ENCODE results near the gene FAM110A.

The FAM110A gene

DNA sequence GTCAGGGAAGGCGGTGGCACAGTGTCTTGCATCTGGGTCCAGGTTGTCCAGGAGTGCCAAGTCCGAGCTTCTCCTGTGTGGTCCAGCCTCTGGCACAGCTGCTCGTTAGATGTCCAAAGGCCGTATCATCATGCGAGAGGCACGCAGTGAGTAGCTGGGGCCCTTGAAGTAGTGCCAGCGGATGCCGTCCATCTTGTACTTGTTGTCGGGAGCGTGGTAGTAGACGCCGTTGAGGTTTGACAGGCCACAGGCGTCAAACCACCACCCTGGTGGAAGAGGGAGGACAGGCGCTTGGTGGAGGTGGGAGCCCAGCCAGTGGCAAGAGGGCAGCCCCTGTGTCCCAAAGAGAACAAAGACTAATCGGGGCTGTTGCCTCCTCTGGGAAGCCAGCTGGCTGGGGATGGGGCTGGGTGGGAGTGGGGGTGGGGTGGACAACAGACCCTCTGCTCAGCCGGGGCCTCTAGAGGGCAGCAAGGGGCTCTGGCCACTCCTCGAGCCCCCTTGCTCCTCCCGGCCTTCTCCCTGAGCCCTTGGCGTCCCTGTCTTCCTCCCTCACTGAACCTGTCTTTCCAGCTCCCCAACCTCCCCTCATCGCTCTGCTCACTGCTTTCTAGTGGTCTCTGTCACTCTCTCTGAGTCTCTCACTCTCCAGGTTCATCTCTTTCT is 39.5 kb downstream of the FAM110A start:
- no peak for DNase-seq (ENCODE audit: extremely low read depth, low read depth)
- TF ChIP-seq, protein P1, sequence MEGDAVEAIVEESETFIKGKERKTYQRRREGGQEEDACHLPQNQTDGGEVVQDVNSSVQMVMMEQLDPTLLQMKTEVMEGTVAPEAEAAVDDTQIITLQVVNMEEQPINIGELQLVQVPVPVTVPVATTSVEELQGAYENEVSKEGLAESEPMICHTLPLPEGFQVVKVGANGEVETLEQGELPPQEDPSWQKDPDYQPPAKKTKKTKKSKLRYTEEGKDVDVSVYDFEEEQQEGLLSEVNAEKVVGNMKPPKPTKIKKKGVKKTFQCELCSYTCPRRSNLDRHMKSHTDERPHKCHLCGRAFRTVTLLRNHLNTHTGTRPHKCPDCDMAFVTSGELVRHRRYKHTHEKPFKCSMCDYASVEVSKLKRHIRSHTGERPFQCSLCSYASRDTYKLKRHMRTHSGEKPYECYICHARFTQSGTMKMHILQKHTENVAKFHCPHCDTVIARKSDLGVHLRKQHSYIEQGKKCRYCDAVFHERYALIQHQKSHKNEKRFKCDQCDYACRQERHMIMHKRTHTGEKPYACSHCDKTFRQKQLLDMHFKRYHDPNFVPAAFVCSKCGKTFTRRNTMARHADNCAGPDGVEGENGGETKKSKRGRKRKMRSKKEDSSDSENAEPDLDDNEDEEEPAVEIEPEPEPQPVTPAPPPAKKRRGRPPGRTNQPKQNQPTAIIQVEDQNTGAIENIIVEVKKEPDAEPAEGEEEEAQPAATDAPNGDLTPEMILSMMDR (IDR thresholded peaks at IDR 0.05; ENCODE audit: low read depth, low read length, missing control alignments), result no peak
- no peak overlapping the region for H3K4me3 ChIP-seq (replicated peaks; ENCODE audit: low read depth, low read length)

- no peak for DNase-seq (ENCODE audit: extremely low read depth, low read depth)
- TF ChIP-seq, protein P1 (IDR thresholded peaks at IDR 0.05; ENCODE audit: low read depth, low read length, missing control alignments), result no peak
- H3K4me3 ChIP-seq (replicated peaks; ENCODE audit: low read depth, low read length), result no peak overlapping the region
Measured at GRCh38 chr20:873875-874607, 40.5 kb downstream of the FAM110A start.

DNA sequence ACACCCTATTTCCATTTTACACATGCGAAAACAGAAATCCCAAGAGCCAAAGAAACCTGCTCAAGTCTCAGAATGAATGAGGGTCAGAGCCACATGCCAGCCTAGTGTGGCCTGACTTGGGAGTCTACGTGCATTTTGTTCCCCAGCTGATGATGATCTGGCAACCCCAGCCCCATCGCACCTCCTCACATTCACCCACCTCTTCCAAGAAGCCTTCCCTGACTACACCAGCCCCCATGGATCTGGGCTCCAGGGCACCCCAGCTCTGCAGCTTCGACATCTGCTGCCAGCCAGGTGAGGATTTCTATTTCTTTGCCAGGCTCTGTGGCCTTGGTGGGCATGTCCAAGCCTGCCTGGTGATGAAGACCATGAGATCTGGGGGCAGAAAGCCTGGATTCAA is 41.6 kb downstream of the FAM110A start:
- no peak overlapping the region for H3K4me3 ChIP-seq (replicated peaks; ENCODE audit: low read depth, low read length)
- no peak for DNase-seq (ENCODE audit: extremely low read depth, low read depth)
- TF ChIP-seq, protein P1 (IDR thresholded peaks at IDR 0.05; ENCODE audit: low read depth, low read length, missing control alignments), result no peak

DNA sequence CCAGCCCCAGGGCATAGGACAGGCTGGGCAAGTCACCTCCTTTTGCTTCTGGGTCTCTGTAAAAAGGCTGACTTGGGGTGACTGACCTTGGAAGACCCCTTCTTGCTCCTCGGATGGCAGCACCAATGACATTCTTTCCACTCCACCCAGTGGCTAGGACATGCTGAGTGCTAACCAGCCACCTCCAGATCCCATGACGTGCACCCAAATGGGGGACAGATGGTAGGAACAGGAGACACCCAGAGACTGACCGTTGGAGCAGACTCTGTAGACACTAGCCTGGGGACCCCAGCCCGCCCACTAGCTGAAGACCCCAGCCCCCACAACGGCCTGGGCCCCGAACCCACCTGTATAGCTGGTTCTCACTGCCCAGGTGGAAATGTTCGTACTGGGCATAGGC is 44.3 kb downstream of the FAM110A start:
- TF ChIP-seq, protein P1 (IDR thresholded peaks at IDR 0.05; ENCODE audit: low read depth, low read length, missing control alignments), result no peak
- DNase-seq (ENCODE audit: extremely low read depth, low read depth), result no peak
- no peak overlapping the region for H3K4me3 ChIP-seq (replicated peaks; ENCODE audit: low read depth, low read length)

DNA sequence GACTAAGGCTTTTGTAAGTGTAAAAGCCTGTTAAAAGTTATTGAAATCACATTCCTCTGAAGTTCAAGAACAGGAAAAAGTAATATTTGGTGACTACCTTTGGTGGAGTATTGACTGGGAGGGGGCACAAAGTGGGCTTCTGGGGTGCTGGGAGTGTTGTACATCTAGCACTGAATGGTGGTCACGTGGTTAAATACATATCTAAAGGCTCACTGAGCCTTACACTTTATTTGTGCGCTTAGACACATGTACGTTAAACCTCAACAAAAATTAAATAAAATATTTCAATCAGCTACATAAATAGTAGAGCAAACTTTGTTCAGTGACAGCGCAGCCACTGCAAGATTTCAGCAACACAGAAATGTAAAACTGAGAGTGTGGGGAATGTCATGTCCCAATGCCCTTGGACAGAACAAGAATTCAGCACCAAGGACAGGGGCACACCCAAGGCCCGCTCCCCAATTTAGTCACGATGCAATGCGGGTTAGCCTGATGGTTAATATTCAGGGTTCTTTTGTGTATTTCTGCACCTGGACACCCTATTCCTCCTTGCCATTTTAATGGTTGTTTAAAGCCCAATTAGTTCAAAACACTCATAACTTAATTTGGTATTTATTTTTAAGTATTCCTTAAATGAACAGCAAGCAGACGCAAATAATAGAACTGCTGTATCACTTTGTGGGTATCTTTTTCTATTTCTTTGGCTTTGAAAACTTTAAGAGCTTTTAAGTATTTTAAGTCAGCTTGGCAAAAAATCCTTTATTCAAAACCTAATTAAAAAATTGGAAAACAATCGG is 45.2 kb downstream of the FAM110A start:
- DNase-seq (ENCODE audit: extremely low read depth, low read depth), result no peak
- H3K4me3 ChIP-seq (replicated peaks; ENCODE audit: low read depth, low read length), result no peak overlapping the region
- TF ChIP-seq, protein P1 (IDR thresholded peaks at IDR 0.05; ENCODE audit: low read depth, low read length, missing control alignments), result no peak

GRCh38 chr20:879626-880025 is 46.1 kb downstream of the FAM110A start:
- TF ChIP-seq, protein P1 (IDR thresholded peaks at IDR 0.05; ENCODE audit: low read depth, low read length, missing control alignments), result no peak
- DNase-seq (ENCODE audit: extremely low read depth, low read depth), result no peak
- no peak overlapping the region for H3K4me3 ChIP-seq (replicated peaks; ENCODE audit: low read depth, low read length)
